GM23338 (cell line): Measurements from ENCODE around the gene IHH. TPM values are rescaled to one million over a fixed set of nuclear protein-coding genes. Genes with fewer than 3 reads are reported as not detected.

Experiments
- ATAC-seq: fragments of 200-7000 bp; cut with Tn5 transposase; 3 replicates; pipeline ENCODE4 v1.9.1; 2020
- DNase-seq: peaks from one replicate; pipeline ENCODE4 v3.0.0-alpha.2; 2015; ENCODE audit warnings: low spot score
- H2AFZ ChIP-seq: fragments of 200-600 bp; sonication (generic); 2 replicates; pipeline ENCODE4 v1.8.0; 2016; ENCODE audit warnings: antibody characterized with exemption, mild to moderate bottlenecking, moderate library complexity
- H3F3A ChIP-seq: fragments of 200-600 bp; sonication (generic); replicated peaks from 2 replicates; pipeline ENCODE4 v1.8.0; 2017; ENCODE audit warnings: antibody characterized with exemption, mixed run types, low read depth
- H3K27ac ChIP-seq: fragments of 200-600 bp; sonication (generic); 2 replicates; pipeline ENCODE4 v1.6.1; 2016; ENCODE audit warnings: low read depth
- H3K27me3 ChIP-seq: fragments of 200-600 bp; sonication (generic); 2 replicates; pipeline ENCODE4 v1.8.0; 2016; ENCODE audit warnings: mild to moderate bottlenecking, mixed run types, moderate library complexity; ENCODE audit not compliant: insufficient read depth
- H3K36me3 ChIP-seq: fragments of 200-600 bp; sonication (generic); 2 replicates; pipeline ENCODE4 v1.8.0; 2016; ENCODE audit warnings: mild to moderate bottlenecking; ENCODE audit not compliant: insufficient read depth
- H3K4me1 ChIP-seq: fragments of 200-600 bp; sonication (generic); 2 replicates; pipeline ENCODE4 v1.8.0; 2016; ENCODE audit warnings: mild to moderate bottlenecking, moderate library complexity; ENCODE audit not compliant: insufficient read depth
- H3K4me2 ChIP-seq: fragments of 200-600 bp; sonication (generic); 2 replicates; pipeline ENCODE4 v1.7.1; 2017; ENCODE audit warnings: mixed run types
- H3K4me3 ChIP-seq: fragments of 200-600 bp; sonication (generic); 2 replicates; pipeline ENCODE4 v1.6.1; 2016; ENCODE audit warnings: mixed run types
- H3K79me2 ChIP-seq: fragments of 200-600 bp; sonication (generic); replicated peaks from 2 replicates; pipeline ENCODE4 v1.8.0; 2017; ENCODE audit warnings: mild to moderate bottlenecking; ENCODE audit not compliant: insufficient read depth
- H3K9me2 ChIP-seq: fragments of 200-600 bp; sonication (generic); 2 replicates; pipeline ENCODE4 v1.8.0; 2017; ENCODE audit not compliant: insufficient read depth
- H4K20me1 ChIP-seq: fragments of 200-600 bp; sonication (generic); replicated peaks from 2 replicates; pipeline ENCODE4 v1.8.0; 2017; ENCODE audit warnings: mild to moderate bottlenecking; ENCODE audit not compliant: insufficient read depth
- H3K27ac Mint-ChIP-seq: 2 replicates; pipeline ENCODE4 v1.8.0; 2020; ENCODE audit warnings: inconsistent platforms, mild to moderate bottlenecking, moderate library complexity, mixed read lengths
- H3K27me3 Mint-ChIP-seq: 3 replicates; pipeline ENCODE4 v1.8.0; 2022; ENCODE audit warnings: low read depth, mild to moderate bottlenecking, moderate library complexity, mixed read lengths, inconsistent platforms; ENCODE audit not compliant: insufficient read depth, poor library complexity
- H3K36me3 Mint-ChIP-seq: 3 replicates; pipeline ENCODE4 v1.8.0; 2021; ENCODE audit warnings: low read depth, mild to moderate bottlenecking, inconsistent platforms, moderate library complexity, mixed read lengths
- H3K4me1 Mint-ChIP-seq: 3 replicates; pipeline ENCODE4 v1.8.0; 2020; ENCODE audit warnings: mild to moderate bottlenecking, inconsistent platforms, mixed read lengths
- H3K4me3 Mint-ChIP-seq: 3 replicates; pipeline ENCODE4 v1.8.0; 2021; ENCODE audit warnings: moderate library complexity, mild to moderate bottlenecking, inconsistent platforms, mixed read lengths
- H3K9me3 Mint-ChIP-seq: 3 replicates; pipeline ENCODE4 v1.8.0; 2020; ENCODE audit warnings: moderate library complexity, mild to moderate bottlenecking, inconsistent platforms, mixed read lengths
- CREB1 ChIP-seq: fragments of 250-450 bp; sonication (Bioruptor Pico); IDR thresholded peaks from 2 replicates; pipeline ENCODE4 v1.5.0; 2020; ENCODE audit warnings: low read depth, mild to moderate bottlenecking, moderate library complexity
- EZH2 ChIP-seq: fragments of 200-600 bp; sonication (generic); IDR thresholded peaks from one replicate; pipeline ENCODE4 v1.8.0; 2017; ENCODE audit warnings: antibody characterized with exemption, mild to moderate bottlenecking, low read depth; ENCODE audit not compliant: unreplicated experiment
- EZH2phosphoT487 ChIP-seq: fragments of 200-600 bp; sonication (generic); IDR thresholded peaks from one replicate; pipeline ENCODE4 v1.8.1; 2018; ENCODE audit warnings: antibody characterized with exemption; ENCODE audit not compliant: unreplicated experiment
- JUNB ChIP-seq: IDR thresholded peaks from one replicate; pipeline ENCODE4 v1.6.1; 2016; ENCODE audit warnings: antibody characterized with exemption; ENCODE audit not compliant: unreplicated experiment
- NANOG ChIP-seq: IDR thresholded peaks from 2 replicates; pipeline ENCODE4 v1.6.1; 2016; ENCODE audit warnings: antibody characterized with exemption, borderline replicate concordance
- POLR2AphosphoS5 ChIP-seq: IDR thresholded peaks from 2 replicates; pipeline ENCODE4 v1.6.1; 2016; ENCODE audit warnings: antibody characterized with exemption, low read depth
- STAT1 ChIP-seq: IDR thresholded peaks from one replicate; pipeline ENCODE4 v1.6.1; 2016; ENCODE audit warnings: antibody characterized with exemption; ENCODE audit not compliant: unreplicated experiment
- ZNF114 ChIP-seq: fragments of 250-450 bp; sonication (Bioruptor Pico); IDR thresholded peaks from 2 replicates; pipeline ENCODE4 v1.5.0; 2020; ENCODE audit warnings: mild to moderate bottlenecking, moderate library complexity
- ZNF331 ChIP-seq: fragments of 250-450 bp; sonication (Bioruptor Pico); IDR thresholded peaks from 2 replicates; pipeline ENCODE4 v1.5.0; 2020; ENCODE audit warnings: low read depth, mild to moderate bottlenecking, moderate library complexity
- polyA plus RNA-seq: library from polyadenylated mRNA; unstranded; fragments of >200 nt; fragmentation: Nextera tagmentation; extraction: Ambion mirVana; gene quantifications from 2 replicates; pipeline ENCODE4 v1.2.1, GENCODE V29; 2016
- total RNA-seq: library from RNA; depleted of rRNA; stranded (reverse); fragments of >200 nt; shearing (Covaris generic); gene quantifications from 2 replicates; pipeline ENCODE4 v1.2.3, GENCODE V29; 2014
- TF ChIP-seq, protein P1 (sequence below), 2 experiments: fragments of 200-600 bp in 1 of 2; sonication (generic) in 1 of 2; conservative IDR thresholded peaks; 2 replicates each; pipeline versions ENCODE4 v1.5.1 to v1.6.1; 2016 to 2017; ENCODE audit warnings: antibody characterized with exemption in 2 of 2, low read depth in 2 of 2, mild to moderate bottlenecking in 2 of 2, moderate library complexity in 1 of 2
- TF ChIP-seq, protein P2 (sequence below): IDR thresholded peaks from 2 replicates; pipeline ENCODE4 v1.6.1; 2016; ENCODE audit warnings: antibody characterized with exemption
- TF ChIP-seq, protein P3 (sequence below): fragments of 250-450 bp; sonication (Bioruptor Pico); IDR thresholded peaks from 2 replicates; pipeline ENCODE4 v1.5.0; 2020; ENCODE audit warnings: mild to moderate bottlenecking, moderate library complexity
- TF ChIP-seq, protein P4 (sequence below): IDR thresholded peaks from one replicate; pipeline ENCODE4 v1.6.1; 2018; ENCODE audit warnings: antibody characterized with exemption; ENCODE audit not compliant: unreplicated experiment

Gene IHH
- total and polyA plus RNA-seq, 2 experiments from 2014 or later = not detected

DNA sequence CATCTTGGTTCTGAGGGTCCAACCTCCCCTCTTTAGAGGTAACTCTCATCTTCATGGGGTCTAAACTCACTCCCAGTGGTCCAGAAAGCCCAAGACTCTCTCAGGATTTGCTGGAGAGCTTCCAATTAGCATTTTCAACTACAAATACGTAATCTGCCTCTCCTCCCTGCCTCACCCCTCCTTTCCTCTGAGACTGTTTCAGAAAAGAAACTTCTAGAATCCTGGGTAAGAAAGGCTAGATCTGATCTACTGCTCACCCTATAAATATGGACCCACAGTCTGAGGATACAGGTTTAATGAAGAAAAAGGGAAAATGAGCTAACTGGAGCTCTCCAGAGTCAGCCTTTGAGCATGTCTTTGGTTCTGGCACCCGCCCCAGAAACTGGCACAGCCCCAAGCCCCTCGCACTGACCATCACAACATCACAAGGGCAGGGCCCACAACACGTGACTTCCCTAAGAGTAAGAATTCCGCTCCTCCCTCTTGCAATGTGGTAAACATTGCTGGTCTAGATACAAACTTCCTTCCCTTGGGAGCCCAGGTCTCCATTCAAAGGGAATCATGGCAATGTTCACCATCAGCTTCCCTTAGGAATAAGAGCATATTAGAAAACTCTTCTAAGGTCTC lies 21.7 kb upstream of the IHH start:
- Mint-ChIP-seq H3K4me1 (peaks cover 14% of the 10 kb centered on the region), H3K9me3 (no peaks in the 10 kb centered on the region), H3K27me3 (peaks cover 3% of the 10 kb centered on the region), H3K27ac (no peak overlapping the region), H3K4me3 (no peak overlapping the region), H3K36me3 (no peaks in the 10 kb centered on the region)
- no peak overlapping the region for H3K4me2 ChIP-seq
- H3K79me2 ChIP-seq = no peaks in the 10 kb centered on the region
- H3K27ac ChIP-seq = no peak overlapping the region
- H3K4me3 ChIP-seq = no peak overlapping the region
- DNase-seq = no peak
- ATAC-seq = no peak
- H4K20me1 ChIP-seq = peaks cover 8% of the 10 kb centered on the region; the same call in 1 of the 2 replicates
- no peaks in the 10 kb centered on the region for H3F3A ChIP-seq
- peaks cover 10% of the 10 kb centered on the region for H3K4me1 ChIP-seq
- no peaks in the 10 kb centered on the region for H3K36me3 ChIP-seq
- TF ChIP-seq, protein P1, sequence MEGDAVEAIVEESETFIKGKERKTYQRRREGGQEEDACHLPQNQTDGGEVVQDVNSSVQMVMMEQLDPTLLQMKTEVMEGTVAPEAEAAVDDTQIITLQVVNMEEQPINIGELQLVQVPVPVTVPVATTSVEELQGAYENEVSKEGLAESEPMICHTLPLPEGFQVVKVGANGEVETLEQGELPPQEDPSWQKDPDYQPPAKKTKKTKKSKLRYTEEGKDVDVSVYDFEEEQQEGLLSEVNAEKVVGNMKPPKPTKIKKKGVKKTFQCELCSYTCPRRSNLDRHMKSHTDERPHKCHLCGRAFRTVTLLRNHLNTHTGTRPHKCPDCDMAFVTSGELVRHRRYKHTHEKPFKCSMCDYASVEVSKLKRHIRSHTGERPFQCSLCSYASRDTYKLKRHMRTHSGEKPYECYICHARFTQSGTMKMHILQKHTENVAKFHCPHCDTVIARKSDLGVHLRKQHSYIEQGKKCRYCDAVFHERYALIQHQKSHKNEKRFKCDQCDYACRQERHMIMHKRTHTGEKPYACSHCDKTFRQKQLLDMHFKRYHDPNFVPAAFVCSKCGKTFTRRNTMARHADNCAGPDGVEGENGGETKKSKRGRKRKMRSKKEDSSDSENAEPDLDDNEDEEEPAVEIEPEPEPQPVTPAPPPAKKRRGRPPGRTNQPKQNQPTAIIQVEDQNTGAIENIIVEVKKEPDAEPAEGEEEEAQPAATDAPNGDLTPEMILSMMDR (conservative IDR thresholded peaks at IDR 0.05; ENCODE audit: low read depth in 2 of 2) = no peak
- TF ChIP-seq EZH2 (no peak), ZNF331 (no peak), STAT1 (no peak), EZH2phosphoT487 (no peak), ZNF114 (CRISPR knock-in tag) (no peak), JUNB (no peak), CREB1 (CRISPR knock-in tag) (no peak), NANOG (no peak), POLR2AphosphoS5 (no peak)
- TF ChIP-seq, protein P2, sequence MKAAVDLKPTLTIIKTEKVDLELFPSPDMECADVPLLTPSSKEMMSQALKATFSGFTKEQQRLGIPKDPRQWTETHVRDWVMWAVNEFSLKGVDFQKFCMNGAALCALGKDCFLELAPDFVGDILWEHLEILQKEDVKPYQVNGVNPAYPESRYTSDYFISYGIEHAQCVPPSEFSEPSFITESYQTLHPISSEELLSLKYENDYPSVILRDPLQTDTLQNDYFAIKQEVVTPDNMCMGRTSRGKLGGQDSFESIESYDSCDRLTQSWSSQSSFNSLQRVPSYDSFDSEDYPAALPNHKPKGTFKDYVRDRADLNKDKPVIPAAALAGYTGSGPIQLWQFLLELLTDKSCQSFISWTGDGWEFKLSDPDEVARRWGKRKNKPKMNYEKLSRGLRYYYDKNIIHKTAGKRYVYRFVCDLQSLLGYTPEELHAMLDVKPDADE = no peak
- TF ChIP-seq, protein P3, sequence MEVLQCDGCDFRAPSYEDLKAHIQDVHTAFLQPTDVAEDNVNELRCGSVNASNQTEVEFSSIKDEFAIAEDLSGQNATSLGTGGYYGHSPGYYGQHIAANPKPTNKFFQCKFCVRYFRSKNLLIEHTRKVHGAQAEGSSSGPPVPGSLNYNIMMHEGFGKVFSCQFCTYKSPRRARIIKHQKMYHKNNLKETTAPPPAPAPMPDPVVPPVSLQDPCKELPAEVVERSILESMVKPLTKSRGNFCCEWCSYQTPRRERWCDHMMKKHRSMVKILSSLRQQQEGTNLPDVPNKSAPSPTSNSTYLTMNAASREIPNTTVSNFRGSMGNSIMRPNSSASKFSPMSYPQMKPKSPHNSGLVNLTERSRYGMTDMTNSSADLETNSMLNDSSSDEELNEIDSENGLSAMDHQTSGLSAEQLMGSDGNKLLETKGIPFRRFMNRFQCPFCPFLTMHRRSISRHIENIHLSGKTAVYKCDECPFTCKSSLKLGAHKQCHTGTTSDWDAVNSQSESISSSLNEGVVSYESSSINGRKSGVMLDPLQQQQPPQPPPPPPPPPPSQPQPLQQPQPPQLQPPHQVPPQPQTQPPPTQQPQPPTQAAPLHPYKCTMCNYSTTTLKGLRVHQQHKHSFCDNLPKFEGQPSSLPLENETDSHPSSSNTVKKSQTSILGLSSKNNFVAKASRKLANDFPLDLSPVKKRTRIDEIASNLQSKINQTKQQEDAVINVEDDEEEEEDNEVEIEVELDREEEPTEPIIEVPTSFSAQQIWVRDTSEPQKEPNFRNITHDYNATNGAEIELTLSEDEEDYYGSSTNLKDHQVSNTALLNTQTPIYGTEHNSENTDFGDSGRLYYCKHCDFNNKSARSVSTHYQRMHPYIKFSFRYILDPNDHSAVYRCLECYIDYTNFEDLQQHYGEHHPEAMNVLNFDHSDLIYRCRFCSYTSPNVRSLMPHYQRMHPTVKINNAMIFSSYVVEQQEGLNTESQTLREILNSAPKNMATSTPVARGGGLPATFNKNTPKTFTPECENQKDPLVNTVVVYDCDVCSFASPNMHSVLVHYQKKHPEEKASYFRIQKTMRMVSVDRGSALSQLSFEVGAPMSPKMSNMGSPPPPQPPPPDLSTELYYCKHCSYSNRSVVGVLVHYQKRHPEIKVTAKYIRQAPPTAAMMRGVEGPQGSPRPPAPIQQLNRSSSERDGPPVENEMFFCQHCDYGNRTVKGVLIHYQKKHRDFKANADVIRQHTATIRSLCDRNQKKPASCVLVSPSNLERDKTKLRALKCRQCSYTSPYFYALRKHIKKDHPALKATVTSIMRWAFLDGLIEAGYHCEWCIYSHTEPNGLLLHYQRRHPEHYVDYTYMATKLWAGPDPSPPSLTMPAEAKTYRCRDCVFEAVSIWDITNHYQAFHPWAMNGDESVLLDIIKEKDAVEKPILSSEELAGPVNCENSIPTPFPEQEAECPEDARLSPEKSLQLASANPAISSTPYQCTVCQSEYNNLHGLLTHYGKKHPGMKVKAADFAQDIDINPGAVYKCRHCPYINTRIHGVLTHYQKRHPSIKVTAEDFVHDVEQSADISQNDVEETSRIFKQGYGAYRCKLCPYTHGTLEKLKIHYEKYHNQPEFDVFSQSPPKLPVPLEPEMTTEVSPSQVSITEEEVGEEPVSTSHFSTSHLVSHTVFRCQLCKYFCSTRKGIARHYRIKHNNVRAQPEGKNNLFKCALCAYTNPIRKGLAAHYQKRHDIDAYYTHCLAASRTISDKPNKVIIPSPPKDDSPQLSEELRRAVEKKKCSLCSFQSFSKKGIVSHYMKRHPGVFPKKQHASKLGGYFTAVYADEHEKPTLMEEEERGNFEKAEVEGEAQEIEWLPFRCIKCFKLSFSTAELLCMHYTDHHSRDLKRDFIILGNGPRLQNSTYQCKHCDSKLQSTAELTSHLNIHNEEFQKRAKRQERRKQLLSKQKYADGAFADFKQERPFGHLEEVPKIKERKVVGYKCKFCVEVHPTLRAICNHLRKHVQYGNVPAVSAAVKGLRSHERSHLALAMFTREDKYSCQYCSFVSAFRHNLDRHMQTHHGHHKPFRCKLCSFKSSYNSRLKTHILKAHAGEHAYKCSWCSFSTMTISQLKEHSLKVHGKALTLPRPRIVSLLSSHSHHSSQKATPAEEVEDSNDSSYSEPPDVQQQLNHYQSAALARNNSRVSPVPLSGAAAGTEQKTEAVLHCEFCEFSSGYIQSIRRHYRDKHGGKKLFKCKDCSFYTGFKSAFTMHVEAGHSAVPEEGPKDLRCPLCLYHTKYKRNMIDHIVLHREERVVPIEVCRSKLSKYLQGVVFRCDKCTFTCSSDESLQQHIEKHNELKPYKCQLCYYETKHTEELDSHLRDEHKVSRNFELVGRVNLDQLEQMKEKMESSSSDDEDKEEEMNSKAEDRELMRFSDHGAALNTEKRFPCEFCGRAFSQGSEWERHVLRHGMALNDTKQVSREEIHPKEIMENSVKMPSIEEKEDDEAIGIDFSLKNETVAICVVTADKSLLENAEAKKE (CRISPR knock-in tag) = no peak
- TF ChIP-seq, protein P4, sequence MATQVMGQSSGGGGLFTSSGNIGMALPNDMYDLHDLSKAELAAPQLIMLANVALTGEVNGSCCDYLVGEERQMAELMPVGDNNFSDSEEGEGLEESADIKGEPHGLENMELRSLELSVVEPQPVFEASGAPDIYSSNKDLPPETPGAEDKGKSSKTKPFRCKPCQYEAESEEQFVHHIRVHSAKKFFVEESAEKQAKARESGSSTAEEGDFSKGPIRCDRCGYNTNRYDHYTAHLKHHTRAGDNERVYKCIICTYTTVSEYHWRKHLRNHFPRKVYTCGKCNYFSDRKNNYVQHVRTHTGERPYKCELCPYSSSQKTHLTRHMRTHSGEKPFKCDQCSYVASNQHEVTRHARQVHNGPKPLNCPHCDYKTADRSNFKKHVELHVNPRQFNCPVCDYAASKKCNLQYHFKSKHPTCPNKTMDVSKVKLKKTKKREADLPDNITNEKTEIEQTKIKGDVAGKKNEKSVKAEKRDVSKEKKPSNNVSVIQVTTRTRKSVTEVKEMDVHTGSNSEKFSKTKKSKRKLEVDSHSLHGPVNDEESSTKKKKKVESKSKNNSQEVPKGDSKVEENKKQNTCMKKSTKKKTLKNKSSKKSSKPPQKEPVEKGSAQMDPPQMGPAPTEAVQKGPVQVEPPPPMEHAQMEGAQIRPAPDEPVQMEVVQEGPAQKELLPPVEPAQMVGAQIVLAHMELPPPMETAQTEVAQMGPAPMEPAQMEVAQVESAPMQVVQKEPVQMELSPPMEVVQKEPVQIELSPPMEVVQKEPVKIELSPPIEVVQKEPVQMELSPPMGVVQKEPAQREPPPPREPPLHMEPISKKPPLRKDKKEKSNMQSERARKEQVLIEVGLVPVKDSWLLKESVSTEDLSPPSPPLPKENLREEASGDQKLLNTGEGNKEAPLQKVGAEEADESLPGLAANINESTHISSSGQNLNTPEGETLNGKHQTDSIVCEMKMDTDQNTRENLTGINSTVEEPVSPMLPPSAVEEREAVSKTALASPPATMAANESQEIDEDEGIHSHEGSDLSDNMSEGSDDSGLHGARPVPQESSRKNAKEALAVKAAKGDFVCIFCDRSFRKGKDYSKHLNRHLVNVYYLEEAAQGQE = no peak
- no peaks in the 10 kb centered on the region for H3K27me3 ChIP-seq
- H3K9me2 ChIP-seq = no peaks in the 10 kb centered on the region
- H2AFZ ChIP-seq = no peak overlapping the region
